ENCODE data around the gene NDC1.
A peak's percentile ranks its signal among the peaks of the same experiment; 100 is the strongest.

NDC1 gene

GRCh38 chr1:53868565-53868964, 30.5 kb upstream of the NDC1 start:
- DNase-seq, result no peak
- H3K4me1 ChIP-seq (ENCODE audit: insufficient read depth, low read length), result no peaks in the 10 kb centered on the region
- no peaks in the 10 kb centered on the region for H3K27me3 ChIP-seq (ENCODE audit: insufficient read depth, low read length, poor library complexity)
- H3K9ac ChIP-seq (ENCODE audit: low read depth, low read length), result no peak overlapping the region
- H3K27ac ChIP-seq (ENCODE audit: low read length), result no peak overlapping the region
- H3K79me2 ChIP-seq (ENCODE audit: insufficient read depth, low read length), result no peaks in the 10 kb centered on the region
- H3K9me3 ChIP-seq (ENCODE audit: insufficient read depth, low read length, severe bottlenecking), result no peaks in the 10 kb centered on the region
- H3K4me2 ChIP-seq (ENCODE audit: insufficient read depth, low read length), result no peak overlapping the region
- H4K20me1 ChIP-seq (ENCODE audit: insufficient read depth, low read length), result no peaks in the 10 kb centered on the region
- no peak for ATAC-seq (ENCODE audit: insufficient read depth, low read depth)
- TF ChIP-seq EZH2 (IDR thresholded peaks at IDR 0.05; ENCODE audit: borderline replicate concordance, low read depth, low read length, severe bottlenecking), result no peak
- TF ChIP-seq CTCF (IDR thresholded peaks at IDR 0.05; ENCODE audit: borderline replicate concordance, extremely low read depth, low read length, poor library complexity, severe bottlenecking), result no peak
- no peak overlapping the region for H3K4me3 ChIP-seq (ENCODE audit: low read depth in 1 of 2, low read length in 2 of 2)
- peaks cover 34% of the 10 kb centered on the region for H3K36me3 ChIP-seq (ENCODE audit: insufficient read depth, low read length)
- H2AFZ ChIP-seq (ENCODE audit: low read depth, low read length), result no peak overlapping the region

- no peaks in the 10 kb centered on the region for H3K27me3 ChIP-seq (ENCODE audit: insufficient read depth, low read length, poor library complexity)
- no peak overlapping the region for H3K27ac ChIP-seq (ENCODE audit: low read length)
- H3K9me3 ChIP-seq (ENCODE audit: insufficient read depth, low read length, severe bottlenecking), result no peaks in the 10 kb centered on the region
- H2AFZ ChIP-seq (ENCODE audit: low read depth, low read length), result no peak overlapping the region
- H3K4me3 ChIP-seq (ENCODE audit: low read depth in 1 of 2, low read length in 2 of 2), result no peak overlapping the region
- no peaks in the 10 kb centered on the region for H3K4me1 ChIP-seq (ENCODE audit: insufficient read depth, low read length)
- H4K20me1 ChIP-seq (ENCODE audit: insufficient read depth, low read length), result no peaks in the 10 kb centered on the region; the same call in 1 of the 2 replicates
- no peak overlapping the region for H3K9ac ChIP-seq (ENCODE audit: low read depth, low read length)
- TF ChIP-seq CTCF (IDR thresholded peaks at IDR 0.05; ENCODE audit: borderline replicate concordance, extremely low read depth, low read length, poor library complexity, severe bottlenecking) (no peak), EZH2 (IDR thresholded peaks at IDR 0.05; ENCODE audit: borderline replicate concordance, low read depth, low read length, severe bottlenecking) (no peak)
- no peak overlapping the region for H3K4me2 ChIP-seq (ENCODE audit: insufficient read depth, low read length)
- ATAC-seq (ENCODE audit: insufficient read depth, low read depth) (no peak), DNase-seq (no peak)
- H3K36me3 ChIP-seq (ENCODE audit: insufficient read depth, low read length), result peaks cover 13% of the 10 kb centered on the region; the same call in 1 of the 2 replicates
- H3K79me2 ChIP-seq (ENCODE audit: insufficient read depth, low read length), result no peaks in the 10 kb centered on the region
Observed at GRCh38 chr1:53862507-53862906, 24.4 kb upstream of the NDC1 start.

GRCh38 chr1:53860967-53861411, 22.9 kb upstream of the NDC1 start:
- TF ChIP-seq EZH2 (IDR thresholded peaks at IDR 0.05; ENCODE audit: borderline replicate concordance, low read depth, low read length, severe bottlenecking) (no peak), CTCF (IDR thresholded peaks at IDR 0.05; ENCODE audit: borderline replicate concordance, extremely low read depth, low read length, poor library complexity, severe bottlenecking) (peak; percentile 91)
- peak; percentile 95 for ATAC-seq (ENCODE audit: insufficient read depth, low read depth)

More at GRCh38 chr1:53860967-53861411, 22.9 kb upstream of the NDC1 start:
- H3K4me1 ChIP-seq (ENCODE audit: insufficient read depth, low read length), result no peaks in the 10 kb centered on the region
- no peak overlapping the region for H3K4me3 ChIP-seq (ENCODE audit: low read depth in 1 of 2, low read length in 2 of 2)
- no peak overlapping the region for H3K4me2 ChIP-seq (ENCODE audit: insufficient read depth, low read length)
- H3K79me2 ChIP-seq (ENCODE audit: insufficient read depth, low read length), result no peaks in the 10 kb centered on the region
- DNase-seq, result peak; percentile 55
- no peaks in the 10 kb centered on the region; the same call in 1 of the 2 replicates for H4K20me1 ChIP-seq (ENCODE audit: insufficient read depth, low read length)
- H3K27me3 ChIP-seq (ENCODE audit: insufficient read depth, low read length, poor library complexity), result no peaks in the 10 kb centered on the region
- no peaks in the 10 kb centered on the region for H3K9me3 ChIP-seq (ENCODE audit: insufficient read depth, low read length, severe bottlenecking)
- peaks cover 14% of the 10 kb centered on the region for H3K36me3 ChIP-seq (ENCODE audit: insufficient read depth, low read length)
- no peak overlapping the region for H2AFZ ChIP-seq (ENCODE audit: low read depth, low read length)
- H3K9ac ChIP-seq (ENCODE audit: low read depth, low read length), result no peak overlapping the region
- no peak overlapping the region for H3K27ac ChIP-seq (ENCODE audit: low read length)

Data from DND-41 (cell line).